ENCODE results near the gene YJEFN3. TPM values are rescaled to one million over a fixed set of nuclear protein-coding genes. Genes with fewer than 3 reads are reported as not detected.

The YJEFN3 gene
- total RNA-seq, 4 donors from 2014 or later, result 0.18 to 0.31 TPM; not detected in 2

DNA sequence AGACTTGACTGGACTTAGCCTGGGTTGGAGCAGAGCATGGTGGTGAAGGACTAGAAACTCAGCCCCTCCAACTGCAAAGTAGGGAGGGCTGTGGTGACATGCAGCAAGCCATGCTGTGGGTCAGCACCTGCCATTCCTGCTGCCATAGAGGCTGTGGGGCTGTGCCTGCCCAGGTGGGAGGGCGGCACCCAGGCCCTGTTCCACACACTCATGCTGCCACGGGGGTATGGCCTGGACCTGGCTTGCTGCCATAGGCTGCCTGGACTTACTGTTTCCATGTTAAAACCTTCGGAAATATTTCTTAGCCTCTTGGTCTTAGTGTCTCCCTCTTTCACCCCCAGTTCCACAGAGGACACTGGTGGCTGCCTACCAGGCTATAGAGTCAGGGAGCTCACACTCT is 38.7 kb downstream of the YJEFN3 start:
- Histone ChIP-seq H3K4me3 (no peak overlapping the region), H3K9me3 (no peaks in the 10 kb centered on the region), H3K4me1 (no peaks in the 10 kb centered on the region), H3K27ac (no peak overlapping the region), H3K36me3 (no peaks in the 10 kb centered on the region), H3K27me3 (no peaks in the 10 kb centered on the region)
- intact Hi-C loops (cut with DNase I; ENCODE audit: low total_unique reads), result no loop called here
- DNase-seq (no peak), ATAC-seq (no peak)
- in situ Hi-C loops (cut with MboI; ENCODE audit: low sequenced_read_pairs in 4 of 4), result no loop called here
- TF ChIP-seq POLR2A (IDR thresholded peaks at IDR 0.05), result no peak
- TF ChIP-seq, protein P1, sequence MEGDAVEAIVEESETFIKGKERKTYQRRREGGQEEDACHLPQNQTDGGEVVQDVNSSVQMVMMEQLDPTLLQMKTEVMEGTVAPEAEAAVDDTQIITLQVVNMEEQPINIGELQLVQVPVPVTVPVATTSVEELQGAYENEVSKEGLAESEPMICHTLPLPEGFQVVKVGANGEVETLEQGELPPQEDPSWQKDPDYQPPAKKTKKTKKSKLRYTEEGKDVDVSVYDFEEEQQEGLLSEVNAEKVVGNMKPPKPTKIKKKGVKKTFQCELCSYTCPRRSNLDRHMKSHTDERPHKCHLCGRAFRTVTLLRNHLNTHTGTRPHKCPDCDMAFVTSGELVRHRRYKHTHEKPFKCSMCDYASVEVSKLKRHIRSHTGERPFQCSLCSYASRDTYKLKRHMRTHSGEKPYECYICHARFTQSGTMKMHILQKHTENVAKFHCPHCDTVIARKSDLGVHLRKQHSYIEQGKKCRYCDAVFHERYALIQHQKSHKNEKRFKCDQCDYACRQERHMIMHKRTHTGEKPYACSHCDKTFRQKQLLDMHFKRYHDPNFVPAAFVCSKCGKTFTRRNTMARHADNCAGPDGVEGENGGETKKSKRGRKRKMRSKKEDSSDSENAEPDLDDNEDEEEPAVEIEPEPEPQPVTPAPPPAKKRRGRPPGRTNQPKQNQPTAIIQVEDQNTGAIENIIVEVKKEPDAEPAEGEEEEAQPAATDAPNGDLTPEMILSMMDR (IDR thresholded peaks at IDR 0.05 in 4 of 5, conservative IDR thresholded peaks at IDR 0.05 in 1 of 5), result no peak

DNA sequence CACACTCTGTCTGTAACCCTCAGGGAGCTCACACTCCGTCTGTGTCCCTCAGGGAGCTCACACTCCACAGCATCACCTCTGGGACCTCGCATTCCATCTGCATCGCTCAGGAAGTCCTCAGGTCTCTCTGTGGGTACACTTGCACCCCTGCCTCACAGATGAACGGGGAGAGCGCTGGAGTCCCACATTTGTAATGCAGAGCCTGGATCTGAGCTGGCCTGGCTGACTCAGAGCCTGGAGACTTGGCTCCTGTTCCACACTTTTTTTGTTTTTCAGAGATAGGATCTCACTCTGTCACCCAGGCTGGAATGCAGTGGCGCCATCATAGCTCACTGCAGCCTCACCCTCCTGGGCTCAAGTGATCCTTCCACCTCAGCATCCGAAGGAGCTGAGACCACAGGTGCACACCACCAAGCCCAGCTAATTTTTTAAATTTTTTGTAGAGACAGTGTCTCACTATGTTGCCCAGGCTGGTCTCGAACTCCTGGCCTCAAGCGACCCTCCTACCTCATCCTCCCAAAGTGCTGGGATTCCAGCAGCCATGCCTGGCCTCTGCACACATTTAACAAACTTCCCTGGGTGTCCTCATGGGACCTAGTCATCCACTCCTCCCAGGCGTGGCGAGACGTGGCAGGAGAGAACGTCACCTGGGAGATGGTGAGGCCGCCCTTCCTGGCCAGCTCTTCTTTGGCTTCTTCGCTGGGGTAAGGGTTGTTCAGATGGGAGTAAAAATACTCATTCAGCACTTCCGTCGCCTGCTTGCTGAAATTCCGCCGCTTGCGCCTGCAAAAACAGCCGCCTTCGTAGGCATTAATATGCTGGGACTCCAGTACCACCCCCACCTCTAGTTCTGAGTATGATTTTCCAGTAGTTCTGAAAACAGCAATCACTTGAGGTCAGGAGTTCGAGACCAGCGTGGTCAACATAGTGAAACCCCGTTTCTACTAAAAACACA is 40.4 kb downstream of the YJEFN3 start:
- Histone ChIP-seq H3K27me3 (no peaks in the 10 kb centered on the region), H3K9me3 (no peaks in the 10 kb centered on the region), H3K27ac (no peak overlapping the region), H3K4me1 (no peaks in the 10 kb centered on the region), H3K36me3 (no peaks in the 10 kb centered on the region), H3K4me3 (no peak overlapping the region)
- intact Hi-C loops (cut with DNase I; ENCODE audit: low total_unique reads) (no loop called here), in situ Hi-C loops (cut with MboI; ENCODE audit: low sequenced_read_pairs in 4 of 4) (no loop called here)
- DNase-seq (no peak), ATAC-seq (no peak)
- no peak for TF ChIP-seq POLR2A (IDR thresholded peaks at IDR 0.05)
- TF ChIP-seq, protein P1 (IDR thresholded peaks at IDR 0.05 in 4 of 5, conservative IDR thresholded peaks at IDR 0.05 in 1 of 5), result no peak

DNA sequence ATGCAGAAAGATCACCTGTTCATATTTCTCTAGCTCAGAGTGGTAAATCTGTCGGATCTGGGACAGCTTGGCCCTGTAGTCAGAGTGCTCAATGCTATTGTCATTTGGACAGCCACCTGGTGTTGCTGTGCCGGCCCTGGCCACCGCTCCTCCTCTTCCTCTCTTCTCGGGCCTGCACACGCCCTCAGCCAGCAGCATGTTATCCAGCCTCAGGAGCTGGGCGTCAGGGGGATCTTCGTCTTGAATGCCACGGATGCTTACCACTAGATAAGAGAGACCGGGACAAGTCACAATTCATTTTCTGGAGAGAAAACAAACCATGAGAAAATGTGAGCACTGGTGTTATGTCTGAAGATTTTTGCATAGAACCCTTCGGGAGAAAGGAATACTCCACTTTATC is 41.9 kb downstream of the YJEFN3 start:
- H3K27me3 ChIP-seq, result no peaks in the 10 kb centered on the region
- TF ChIP-seq, protein P1 (IDR thresholded peaks at IDR 0.05 in 4 of 5, conservative IDR thresholded peaks at IDR 0.05 in 1 of 5), result no peak
- no peak for TF ChIP-seq POLR2A (IDR thresholded peaks at IDR 0.05)
- ATAC-seq, result no peak
- no peak overlapping the region for H3K4me3 ChIP-seq
- no peaks in the 10 kb centered on the region for H3K36me3 ChIP-seq
- H3K4me1 ChIP-seq, result no peaks in the 10 kb centered on the region
- no peak overlapping the region for H3K27ac ChIP-seq
- in situ Hi-C loops (cut with MboI; ENCODE audit: low sequenced_read_pairs in 4 of 4) (no loop called here), intact Hi-C loops (cut with DNase I; ENCODE audit: low total_unique reads) (no loop called here)
- DNase-seq, result no peak
- H3K9me3 ChIP-seq, result no peaks in the 10 kb centered on the region

DNA sequence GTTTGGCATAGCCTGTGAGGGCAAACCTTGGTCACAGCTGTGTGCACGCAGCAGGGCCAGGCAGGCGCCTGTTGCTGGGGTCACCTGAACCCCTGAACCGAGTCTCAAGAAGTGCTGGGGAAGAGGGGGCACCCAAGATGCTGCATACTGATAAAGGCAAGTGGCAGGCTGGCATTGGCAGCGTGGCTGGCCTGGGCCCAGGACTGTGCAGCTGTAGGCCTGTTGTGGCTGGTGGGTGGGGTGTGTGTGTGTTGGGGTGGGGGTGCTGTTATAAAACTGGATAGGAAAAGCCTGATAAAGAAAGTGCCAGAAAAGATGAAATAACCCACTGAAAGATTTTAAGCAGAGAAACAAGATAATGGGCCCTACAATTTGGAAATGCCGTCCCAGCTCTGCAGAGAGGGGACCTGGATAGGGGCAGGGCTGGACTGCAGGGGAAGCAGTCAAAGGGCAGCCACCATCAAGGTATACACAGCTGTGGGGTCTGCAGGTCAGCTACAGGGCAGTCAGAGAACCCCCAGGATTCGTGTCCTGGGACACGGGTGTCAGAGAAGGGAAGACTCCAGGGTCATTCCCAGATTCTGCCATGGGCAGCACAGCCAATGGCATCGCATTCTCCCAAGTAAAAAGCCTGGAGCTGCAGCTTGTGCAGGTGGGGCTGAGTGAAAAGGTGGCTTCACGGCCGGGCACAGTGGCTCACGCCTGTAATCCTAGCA is 42.5 kb downstream of the YJEFN3 start:
- intact Hi-C loops (cut with DNase I; ENCODE audit: low total_unique reads), result no loop called here
- no peak overlapping the region for H3K27ac ChIP-seq

More for the DNA sequence above, 42.5 kb downstream of the YJEFN3 start:
- Histone ChIP-seq H3K36me3 (no peaks in the 10 kb centered on the region), H3K27me3 (no peaks in the 10 kb centered on the region), H3K9me3 (no peaks in the 10 kb centered on the region), H3K4me3 (no peak overlapping the region), H3K4me1 (no peaks in the 10 kb centered on the region)
- in situ Hi-C loops (cut with MboI; ENCODE audit: low sequenced_read_pairs in 4 of 4), result no loop called here
- DNase-seq (no peak), ATAC-seq (no peak)
- TF ChIP-seq, protein P1 (IDR thresholded peaks at IDR 0.05 in 4 of 5, conservative IDR thresholded peaks at IDR 0.05 in 1 of 5), result no peak
- no peak for TF ChIP-seq POLR2A (IDR thresholded peaks at IDR 0.05)
